GM18520 (cell line): Measurements from ENCODE around the gene PHB1.
A peak's percentile ranks its signal among the peaks of the same experiment; 100 is the strongest.

Experiments
- ATAC-seq: cut with Tn5 transposase; IDR thresholded peaks from one replicate; pipeline ENCODE4 v1.9.1; 2021; ENCODE audit not compliant: unreplicated experiment

The PHB1 gene

DNA sequence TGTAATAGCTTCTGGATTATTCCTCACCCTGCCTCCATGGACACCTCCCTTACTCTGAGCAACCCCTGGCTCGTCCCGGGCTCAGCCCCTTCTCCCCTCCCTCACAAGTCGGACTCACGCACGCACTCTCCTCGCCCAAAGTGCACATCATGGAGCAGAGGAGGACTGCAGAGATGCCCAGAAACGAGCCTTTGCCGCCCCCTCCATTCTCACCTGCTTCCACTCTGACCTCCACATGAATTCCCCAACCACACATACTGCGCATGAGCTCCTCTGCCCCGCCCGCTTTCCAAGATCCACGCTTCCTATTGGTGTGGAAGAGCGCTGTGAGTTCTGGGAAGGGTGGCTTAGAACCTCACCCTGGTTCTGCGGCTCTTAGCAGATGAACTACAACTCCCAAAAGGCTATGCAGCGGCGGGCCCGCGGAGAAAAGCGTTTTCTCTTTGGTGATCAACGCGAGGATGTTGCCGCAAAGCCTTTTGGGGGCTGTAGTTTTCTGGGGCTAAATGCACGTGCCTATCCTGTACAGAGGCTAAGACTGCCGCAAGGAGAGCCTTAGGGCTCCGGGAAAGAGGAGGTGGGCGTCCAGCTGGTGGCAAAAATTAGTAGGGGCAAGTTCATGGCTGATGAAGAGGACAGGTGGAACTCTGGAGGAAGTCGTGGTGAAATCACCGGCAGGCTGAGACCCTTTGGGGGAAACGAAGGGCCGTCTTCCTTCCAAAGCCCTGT lies at the start of gene PHB1:
PHB1 (minus strand) TSS at position 261 of the 729 bp plus-strand sequence. CDS start 1,618 bp downstream, outside the sequence.
- ATAC-seq, result peak; percentile 98

GRCh38 chr17:49464049-49464448 lies 49.4 kb upstream of the PHB1 start:
- ATAC-seq, result no peak

- no peak for ATAC-seq
Observed at GRCh38 chr17:49461580-49461979, 46.9 kb upstream of the PHB1 start.

- no peak for ATAC-seq
Observed at GRCh38 chr17:49460401-49460800, 45.7 kb upstream of the PHB1 start.

- no peak for ATAC-seq
Observed at GRCh38 chr17:49459401-49459984, 44.8 kb upstream of the PHB1 start.

DNA sequence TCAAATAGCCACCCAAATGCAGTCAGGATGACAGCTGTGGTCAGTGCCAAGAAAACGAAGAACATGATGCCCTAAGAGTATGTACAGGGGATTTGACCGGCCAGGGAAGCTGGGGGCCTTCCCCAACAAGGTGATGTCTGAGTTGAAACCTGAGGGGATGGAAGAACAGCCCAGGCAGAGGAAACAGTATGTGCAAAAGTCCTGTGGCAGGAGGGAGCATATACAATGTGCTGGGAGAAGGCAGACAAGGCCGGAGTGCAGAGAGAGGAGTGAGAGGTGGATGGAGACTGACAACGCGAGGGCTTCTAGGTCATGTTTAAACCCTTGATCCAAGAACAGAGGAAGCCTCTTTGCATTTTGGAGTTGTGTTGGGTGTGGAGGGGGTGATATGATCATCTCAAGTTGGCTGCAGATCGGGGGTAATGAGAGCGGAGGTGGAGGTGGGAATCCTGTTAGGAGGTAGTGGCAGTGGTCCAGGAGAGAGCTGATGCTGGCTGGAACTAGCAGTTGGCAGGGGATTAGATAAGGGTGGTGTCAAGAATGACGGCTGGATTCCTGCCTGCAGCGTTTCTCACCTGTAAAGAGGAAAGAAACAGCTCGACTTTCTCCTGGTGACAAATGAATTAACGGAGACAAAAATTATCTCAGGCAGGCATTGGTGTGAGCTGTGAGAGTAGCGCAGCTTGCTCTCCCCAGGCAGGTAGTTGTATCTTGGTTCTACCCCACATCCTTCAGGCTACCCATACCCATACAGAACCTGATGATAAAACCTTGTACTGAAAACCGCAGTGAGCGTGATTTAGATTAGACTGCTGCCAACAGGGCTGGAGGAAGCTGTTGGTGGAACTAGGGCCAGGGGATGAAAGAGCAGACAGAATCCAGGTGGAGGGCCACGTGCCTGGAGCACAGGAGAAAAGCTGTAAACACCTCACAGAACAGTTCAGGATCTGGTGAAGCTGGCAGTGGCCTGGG lies 43.2 kb upstream of the PHB1 start:
- no peak for ATAC-seq

DNA sequence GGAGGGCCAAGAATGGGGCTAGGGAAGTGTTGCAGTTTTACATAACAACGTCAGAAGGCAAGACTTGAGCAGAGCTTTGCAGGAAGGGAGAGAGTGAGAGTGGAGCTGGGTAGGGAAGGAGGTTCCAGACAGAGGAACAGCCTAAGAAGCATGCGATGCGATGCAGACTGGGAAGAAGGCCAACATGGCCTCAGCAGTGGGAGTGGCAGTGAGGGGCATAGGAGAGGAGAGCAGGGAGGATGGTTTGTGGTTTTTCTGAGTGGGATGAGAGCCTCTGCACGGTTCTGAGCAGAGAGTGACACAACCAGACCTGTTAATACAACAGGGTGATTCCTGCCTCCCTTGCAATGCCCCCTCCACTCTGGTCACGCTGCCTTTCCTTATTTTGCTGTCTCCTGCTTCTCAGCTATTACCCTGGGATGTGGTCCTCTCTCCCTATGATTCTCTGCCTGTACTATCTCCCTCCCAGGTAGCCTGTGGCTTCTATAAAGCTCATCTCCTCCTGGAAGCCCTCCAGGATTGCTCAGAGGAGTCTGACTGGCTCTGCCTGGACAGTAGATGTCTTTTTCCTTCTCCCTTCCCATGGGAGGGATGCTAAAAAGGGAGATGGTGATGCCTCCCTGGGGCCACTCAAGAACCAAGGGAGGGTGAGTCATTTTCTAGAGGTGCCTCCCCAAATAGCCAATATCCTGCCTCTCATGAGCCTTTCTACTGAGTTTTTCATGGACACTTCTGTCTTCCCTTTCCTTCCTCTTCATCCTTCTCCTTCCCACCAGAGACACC lies 41.7 kb upstream of the PHB1 start:
- ATAC-seq, result no peak

DNA sequence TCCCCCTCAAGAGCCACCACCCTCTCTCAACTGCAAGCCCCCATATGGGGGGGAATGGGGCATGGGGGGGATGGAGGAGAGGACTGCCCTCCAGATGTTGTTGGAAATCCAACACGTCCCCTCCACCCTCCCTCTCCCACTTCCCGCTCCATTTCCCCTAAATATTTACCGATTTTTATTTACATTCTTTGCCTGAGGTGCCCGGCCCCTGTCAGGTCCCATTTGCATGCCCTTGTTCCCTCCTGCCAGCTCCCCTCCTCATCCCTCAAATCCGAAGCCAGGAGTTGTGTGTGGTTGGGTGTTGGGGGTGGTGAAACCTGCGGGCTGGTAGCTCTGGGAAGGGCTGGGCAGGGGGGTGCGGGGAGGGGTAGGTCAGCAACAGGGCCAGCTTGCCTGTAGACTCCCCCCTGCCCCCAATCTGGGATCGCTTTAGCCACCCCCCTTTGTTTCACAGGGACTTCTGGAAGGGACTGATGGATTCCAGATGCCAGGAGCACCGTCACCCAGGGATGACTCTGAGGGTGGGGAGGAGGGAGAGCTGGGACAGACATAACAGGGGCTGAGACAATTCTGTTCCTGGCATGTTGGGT lies 40.7 kb upstream of the PHB1 start:
- no peak for ATAC-seq

DNA sequence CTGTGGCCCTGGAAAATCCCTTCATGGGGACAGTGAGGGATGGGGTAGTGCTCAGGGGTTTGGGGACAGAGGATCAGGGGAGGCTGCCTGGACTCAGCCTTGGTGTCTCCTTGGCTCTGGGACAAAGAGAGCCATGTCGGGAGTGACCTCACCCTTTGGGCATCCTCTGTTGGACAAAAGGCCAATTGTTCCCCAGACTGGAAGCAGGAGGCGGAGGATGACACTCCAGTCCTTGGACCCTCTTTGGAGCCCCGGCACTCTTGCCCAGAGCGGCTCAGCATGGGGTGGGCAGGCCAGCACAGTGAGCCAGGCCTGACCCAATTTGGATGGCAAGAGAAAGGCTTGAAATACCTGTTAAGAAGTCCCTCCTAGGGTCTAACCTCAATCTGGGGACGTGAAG lies 39.4 kb upstream of the PHB1 start:
- ATAC-seq, result no peak

GRCh38 chr17:49452661-49453060 lies 38.0 kb upstream of the PHB1 start:
- ATAC-seq, result no peak

- no peak for ATAC-seq
Observed at GRCh38 chr17:49452201-49452600, 37.5 kb upstream of the PHB1 start.

DNA sequence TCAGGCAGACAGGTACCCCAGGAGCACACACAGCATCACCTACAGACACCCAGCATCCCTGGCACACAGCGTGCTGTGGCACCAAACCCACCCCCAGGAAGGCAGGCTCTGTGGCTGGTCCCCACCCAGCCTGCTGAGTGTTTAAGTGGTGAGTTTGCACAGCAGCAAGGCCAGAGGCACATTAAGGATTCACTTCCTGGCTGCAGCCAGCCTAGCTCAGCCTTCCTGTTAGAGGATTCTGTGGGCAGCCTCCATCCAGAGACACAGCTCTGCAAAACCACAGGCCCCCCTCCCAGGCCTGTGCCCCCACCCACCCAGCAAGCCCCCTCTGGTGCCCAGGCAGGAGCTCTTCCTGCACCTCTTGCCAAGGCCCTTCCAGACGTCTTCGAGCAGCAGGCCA lies 36.1 kb upstream of the PHB1 start:
- no peak for ATAC-seq

DNA sequence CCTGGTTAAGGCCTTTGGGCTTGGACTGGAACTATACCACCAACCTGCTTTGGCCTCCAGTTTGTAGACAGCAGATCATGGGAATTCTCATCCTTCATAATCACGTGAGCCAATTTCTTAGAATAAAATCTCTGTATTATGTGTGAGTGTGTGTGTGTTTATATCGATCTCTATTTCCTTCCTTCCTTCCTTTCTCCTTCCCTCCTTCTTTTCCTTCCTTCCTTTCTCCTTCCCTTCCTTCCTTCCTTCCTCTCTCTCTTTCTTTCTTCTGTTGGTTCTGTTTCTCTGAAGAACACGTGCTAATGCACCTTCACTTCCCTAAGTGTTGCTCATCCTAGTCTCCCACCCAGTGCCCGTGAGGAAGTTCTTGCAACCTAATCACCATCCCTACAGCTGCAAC lies 35.5 kb upstream of the PHB1 start:
- ATAC-seq, result no peak

DNA sequence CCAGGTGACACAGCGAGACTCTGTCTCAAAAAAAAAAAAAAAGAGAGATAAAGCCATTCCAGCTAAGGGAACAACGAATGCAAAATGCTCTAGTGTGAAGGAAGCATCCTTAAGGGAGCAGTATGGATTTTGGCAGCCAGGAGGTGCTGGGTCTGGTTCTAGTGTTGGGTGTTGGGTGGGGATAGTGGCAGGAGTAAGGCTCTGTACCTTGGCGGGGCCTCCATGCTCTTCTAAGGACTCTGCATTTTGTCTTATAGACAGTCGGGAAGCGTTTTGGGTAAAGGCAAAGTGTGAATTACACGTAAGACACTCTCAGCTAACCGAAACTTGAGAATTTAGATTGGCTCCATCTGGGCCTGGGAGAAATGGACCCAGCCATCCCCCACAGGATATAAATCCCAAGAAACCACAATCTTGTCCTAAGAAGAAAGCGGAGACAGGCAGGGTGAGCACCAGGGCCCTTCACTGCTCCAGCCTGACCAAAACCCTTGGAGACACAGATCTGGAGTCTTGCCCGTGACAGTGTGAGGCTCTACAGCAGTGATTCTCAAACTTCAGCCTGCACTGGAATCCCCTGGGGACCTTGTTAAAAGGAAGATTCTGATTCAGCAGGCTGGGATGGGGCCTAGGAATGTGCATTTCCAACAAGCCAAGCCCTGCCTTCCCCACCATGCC lies 33.1 kb upstream of the PHB1 start:
- no peak for ATAC-seq

DNA sequence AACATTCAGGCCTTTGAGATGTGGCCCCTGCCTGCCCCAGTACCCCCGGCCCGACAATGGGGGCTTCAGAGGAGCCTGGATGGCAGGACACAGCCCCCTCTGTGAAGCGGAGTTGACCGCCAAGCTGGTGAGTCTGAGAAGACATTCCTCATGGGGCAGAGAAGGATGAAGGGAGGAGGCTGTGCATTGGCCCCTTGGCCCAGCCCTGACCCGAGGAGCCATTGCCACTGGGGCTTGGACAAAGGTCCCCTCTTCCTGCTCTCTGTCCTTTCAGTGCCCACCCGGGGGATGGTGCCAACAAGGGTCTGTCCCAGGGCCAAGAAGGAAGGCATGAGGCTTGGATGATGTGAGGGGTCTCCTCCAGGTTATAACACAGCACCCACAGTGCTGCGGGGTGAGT lies 30.9 kb upstream of the PHB1 start:
- no peak for ATAC-seq

DNA sequence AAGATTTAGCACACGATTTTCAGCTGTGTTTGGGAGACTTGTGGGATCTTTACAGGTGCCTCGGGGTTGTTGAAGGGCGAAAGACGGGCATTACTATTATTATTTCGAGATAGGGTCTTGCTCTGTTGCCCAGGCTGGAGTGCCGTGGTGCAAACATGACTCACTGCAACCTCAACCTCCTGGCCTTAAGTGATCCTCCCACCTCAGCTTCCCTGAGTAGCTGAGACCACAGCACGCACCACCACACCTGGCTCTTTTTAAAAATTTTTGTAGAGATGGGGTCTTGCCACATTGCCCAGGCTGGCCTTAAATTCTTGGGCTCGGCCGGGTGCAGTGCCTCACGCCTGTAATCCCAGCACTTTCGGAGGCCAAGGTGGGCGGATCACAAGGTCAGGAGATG lies 29.7 kb upstream of the PHB1 start:
- ATAC-seq, result no peak

- no peak for ATAC-seq
Observed at GRCh38 chr17:49443862-49444261, 29.2 kb upstream of the PHB1 start.

DNA sequence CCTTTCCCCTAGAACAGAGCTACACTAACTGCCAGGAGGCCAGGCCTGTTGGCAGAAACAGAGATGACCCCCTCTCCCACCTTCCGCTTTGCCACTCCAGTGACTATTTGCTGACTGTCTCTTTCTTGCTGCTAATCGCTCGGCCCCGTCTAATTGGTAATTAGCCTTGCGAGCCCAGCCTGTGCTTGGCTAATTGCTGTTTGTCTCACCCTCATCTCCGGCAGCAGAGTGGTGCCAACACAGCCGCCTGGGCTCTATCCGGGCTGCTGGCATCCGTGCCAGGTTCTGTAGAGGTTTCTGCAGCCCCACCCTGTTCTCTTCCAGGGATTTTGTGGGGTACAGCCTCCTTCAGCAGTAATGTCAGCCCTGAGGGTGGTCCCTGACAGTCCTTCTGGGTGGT lies 27.4 kb upstream of the PHB1 start:
- ATAC-seq, result no peak

GRCh38 chr17:49441578-49441977 lies 26.9 kb upstream of the PHB1 start:
- ATAC-seq, result no peak

GRCh38 chr17:49440581-49440980 lies 25.9 kb upstream of the PHB1 start:
- ATAC-seq, result no peak
